IMR-90 (cell line): ENCODE data around the gene CATSPERE.

Experiments used
- CEBPB ChIP-seq: IDR thresholded peaks from 2 replicates; pipeline ENCODE4 v1.6.1; 2012; ENCODE audit warnings: low read depth, low read length, improper control_type of control experiment
- CHD1 ChIP-seq: IDR thresholded peaks from 2 replicates; pipeline ENCODE4 v1.6.1; 2012; ENCODE audit warnings: low read depth, low read length, improper control_type of control experiment
- MAZ ChIP-seq: IDR thresholded peaks from 2 replicates; pipeline ENCODE4 v1.6.1; 2012; ENCODE audit warnings: low read depth, mild to moderate bottlenecking, low read length, improper control_type of control experiment, moderate library complexity, borderline replicate concordance
- TF ChIP-seq, protein P1 (sequence below): conservative IDR thresholded peaks from 2 replicates; pipeline ENCODE4 v1.5.1; 2012; ENCODE audit warnings: mild to moderate bottlenecking, low read depth, low read length, improper control_type of control experiment

DNA sequence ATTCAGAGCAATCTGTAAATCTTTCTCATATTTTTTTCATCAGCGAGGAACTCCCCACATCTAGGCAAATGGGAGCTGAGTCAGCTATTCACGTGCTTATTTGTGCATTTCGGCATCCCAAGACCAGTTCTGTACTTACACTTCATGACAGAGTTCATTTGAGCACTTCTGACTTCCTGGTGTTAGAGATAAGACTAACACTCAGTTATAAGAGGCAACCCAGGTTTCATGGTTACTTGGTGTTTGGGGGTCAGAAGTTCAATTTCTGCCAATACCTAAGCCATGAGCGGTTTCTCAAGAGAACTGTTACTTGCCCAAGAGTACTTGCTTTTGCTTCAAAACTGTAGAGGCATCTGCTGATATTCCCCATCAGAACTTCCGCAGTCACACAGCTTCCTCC lies 167.7 kb downstream of the CATSPERE start:
- TF ChIP-seq, protein P1, sequence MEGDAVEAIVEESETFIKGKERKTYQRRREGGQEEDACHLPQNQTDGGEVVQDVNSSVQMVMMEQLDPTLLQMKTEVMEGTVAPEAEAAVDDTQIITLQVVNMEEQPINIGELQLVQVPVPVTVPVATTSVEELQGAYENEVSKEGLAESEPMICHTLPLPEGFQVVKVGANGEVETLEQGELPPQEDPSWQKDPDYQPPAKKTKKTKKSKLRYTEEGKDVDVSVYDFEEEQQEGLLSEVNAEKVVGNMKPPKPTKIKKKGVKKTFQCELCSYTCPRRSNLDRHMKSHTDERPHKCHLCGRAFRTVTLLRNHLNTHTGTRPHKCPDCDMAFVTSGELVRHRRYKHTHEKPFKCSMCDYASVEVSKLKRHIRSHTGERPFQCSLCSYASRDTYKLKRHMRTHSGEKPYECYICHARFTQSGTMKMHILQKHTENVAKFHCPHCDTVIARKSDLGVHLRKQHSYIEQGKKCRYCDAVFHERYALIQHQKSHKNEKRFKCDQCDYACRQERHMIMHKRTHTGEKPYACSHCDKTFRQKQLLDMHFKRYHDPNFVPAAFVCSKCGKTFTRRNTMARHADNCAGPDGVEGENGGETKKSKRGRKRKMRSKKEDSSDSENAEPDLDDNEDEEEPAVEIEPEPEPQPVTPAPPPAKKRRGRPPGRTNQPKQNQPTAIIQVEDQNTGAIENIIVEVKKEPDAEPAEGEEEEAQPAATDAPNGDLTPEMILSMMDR: no peak
- TF ChIP-seq MAZ: no peak
- TF ChIP-seq CHD1: no peak
- no peak for TF ChIP-seq CEBPB
